C4-2B (cell line): ENCODE data around the gene MUTYH.

Source experiments
- ZFX ChIP-seq: fragments of 450-650 bp; IDR thresholded peaks from 2 replicates; pipeline ENCODE4 v1.6.1; 2017
- TF ChIP-seq, protein P1 (sequence below): fragments of 450-650 bp; conservative IDR thresholded peaks from 2 replicates; pipeline ENCODE4 v1.5.1; 2017; ENCODE audit warnings: mild to moderate bottlenecking

DNA sequence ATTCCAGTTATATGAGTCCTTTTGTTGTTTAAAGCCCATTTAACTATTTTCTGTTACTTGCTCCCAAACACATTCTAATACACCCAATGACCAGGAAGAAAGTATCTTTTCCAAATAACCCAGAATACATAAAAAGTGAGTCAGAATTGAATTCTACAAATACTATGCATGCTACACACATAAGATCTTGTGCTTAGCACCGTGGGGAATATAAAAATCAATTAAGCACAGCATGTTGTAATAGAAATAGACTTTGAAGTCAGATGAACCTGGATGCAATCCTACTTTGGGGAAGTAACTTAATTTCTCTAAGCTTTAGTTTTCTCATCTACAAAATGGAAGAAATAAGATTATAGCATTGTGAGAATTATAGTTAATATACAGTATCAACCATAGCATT is 40.5 kb upstream of the MUTYH start:
- TF ChIP-seq, protein P1, sequence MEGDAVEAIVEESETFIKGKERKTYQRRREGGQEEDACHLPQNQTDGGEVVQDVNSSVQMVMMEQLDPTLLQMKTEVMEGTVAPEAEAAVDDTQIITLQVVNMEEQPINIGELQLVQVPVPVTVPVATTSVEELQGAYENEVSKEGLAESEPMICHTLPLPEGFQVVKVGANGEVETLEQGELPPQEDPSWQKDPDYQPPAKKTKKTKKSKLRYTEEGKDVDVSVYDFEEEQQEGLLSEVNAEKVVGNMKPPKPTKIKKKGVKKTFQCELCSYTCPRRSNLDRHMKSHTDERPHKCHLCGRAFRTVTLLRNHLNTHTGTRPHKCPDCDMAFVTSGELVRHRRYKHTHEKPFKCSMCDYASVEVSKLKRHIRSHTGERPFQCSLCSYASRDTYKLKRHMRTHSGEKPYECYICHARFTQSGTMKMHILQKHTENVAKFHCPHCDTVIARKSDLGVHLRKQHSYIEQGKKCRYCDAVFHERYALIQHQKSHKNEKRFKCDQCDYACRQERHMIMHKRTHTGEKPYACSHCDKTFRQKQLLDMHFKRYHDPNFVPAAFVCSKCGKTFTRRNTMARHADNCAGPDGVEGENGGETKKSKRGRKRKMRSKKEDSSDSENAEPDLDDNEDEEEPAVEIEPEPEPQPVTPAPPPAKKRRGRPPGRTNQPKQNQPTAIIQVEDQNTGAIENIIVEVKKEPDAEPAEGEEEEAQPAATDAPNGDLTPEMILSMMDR, result no peak
- no peak for TF ChIP-seq ZFX
